Right lobe of liver (tissue), 4 donors: Measurements from ENCODE around the gene CAVIN3.

Source experiments
- CTCF ChIP-seq, 4 donors: fragments of 200-600 bp in 3 of 4; fragments of 450-650 bp in 1 of 4; IDR thresholded peaks; one replicate each; pipeline versions ENCODE4 v1.5.1 to v1.8.0; 2016 to 2022; ENCODE audit warnings: antibody characterized with exemption in 4 of 4, mild to moderate bottlenecking in 2 of 4
- POLR2A ChIP-seq: fragments of 450-650 bp; IDR thresholded peaks from one replicate; pipeline ENCODE4 v1.6.1; 2017; ENCODE audit warnings: antibody characterized with exemption, mild to moderate bottlenecking
- donor health status: DM: no; HTN: no; CAD: no.
- donor health status: DM: no; HTN: no; CAD: no.
- donor health status: DM: no; HTN: yes; CAD: no.

- TF ChIP-seq POLR2A, result no peak
- no peak for TF ChIP-seq CTCF (IDR thresholded peaks at IDR 0.05)
These were observed 47.1 kb downstream of the CAVIN3 start for GRCh38 chr11:6273188-6273587.
